ENCODE results near the gene BCL2L14. TPM values are rescaled to one million over a fixed set of nuclear protein-coding genes. Genes with fewer than 3 reads are reported as not detected.

BCL2L14 gene
- total and polyA plus RNA-seq, 2 of the 13 experiments (the other 11 are each of a cell fraction or from before 2014, with no cell fraction given), result 0.11 TPM; not detected in 1

DNA sequence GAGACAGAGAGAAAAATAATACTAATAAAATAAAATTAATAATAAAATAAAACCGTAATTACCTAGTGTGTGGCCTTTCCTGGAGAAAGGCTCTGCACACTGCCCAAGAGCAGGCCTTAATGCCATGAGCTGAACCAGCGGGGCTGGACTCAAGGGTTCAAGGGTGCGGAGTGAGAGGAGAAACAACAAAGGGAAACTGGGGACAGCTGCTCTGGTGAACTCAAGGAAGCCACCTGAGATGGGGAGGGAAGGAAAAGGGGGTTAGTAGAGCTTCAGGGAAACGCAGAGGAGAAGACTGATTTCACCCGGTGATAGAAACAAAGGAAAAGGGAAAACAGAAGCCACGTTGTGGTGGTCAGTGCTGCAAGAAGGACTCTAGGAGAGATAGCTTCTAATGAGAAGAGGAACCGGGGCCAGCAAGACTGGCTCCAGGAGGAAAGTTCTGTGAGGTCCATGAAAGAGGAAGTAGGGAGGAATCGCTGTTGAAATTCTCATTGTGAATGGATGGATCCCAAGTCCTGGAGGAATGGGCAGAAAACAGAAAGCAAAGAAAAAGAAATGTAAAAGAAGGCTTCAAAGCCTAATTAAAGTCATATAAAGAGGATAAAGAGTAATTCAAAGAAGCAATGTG lies 48.3 kb upstream of the BCL2L14 start:
- H3K4me3 ChIP-seq (replicated peaks in 1 of 3; ENCODE audit: insufficient read depth in 1 of 3, low read depth in 2 of 3, low read length in 3 of 3), result no peak overlapping the region
- no peak overlapping the region for H3K4me2 ChIP-seq (ENCODE audit: low read depth, low read length)
- WGBS (ENCODE audit: low lambda C conversion rate), result 29% methylated on average over 8 of the region's 8 CpGs
- H3K27ac ChIP-seq (ENCODE audit: extremely low read length, insufficient read depth, low read length), result no peak overlapping the region
- no peaks in the 10 kb centered on the region for H3K36me3 ChIP-seq (replicated peaks in 1 of 2; ENCODE audit: control insufficient read depth in 1 of 2, insufficient read depth in 2 of 2, low read length in 2 of 2)
- H4K20me1 ChIP-seq (ENCODE audit: insufficient read depth, low read length), result no peaks in the 10 kb centered on the region
- no peak for TF ChIP-seq SCMH1 (CRISPR knock-in tag; IDR thresholded peaks at IDR 0.05; ENCODE audit: borderline replicate concordance)
- TF ChIP-seq ZNF7 (CRISPR knock-in tag; IDR thresholded peaks at IDR 0.05), result no peak
- no peak for TF ChIP-seq ZNF362 (CRISPR knock-in tag; IDR thresholded peaks at IDR 0.05; ENCODE audit: borderline replicate concordance)
- TF ChIP-seq ATF1 (CRISPR knock-in tag; IDR thresholded peaks at IDR 0.05), result no peak
- FAIRE-seq (no peak), ATAC-seq (no peak), DNase-seq (ENCODE audit: low spot score) (no peak)
- H3K4me1 ChIP-seq (ENCODE audit: insufficient read depth, low read length), result no peaks in the 10 kb centered on the region
- intact Hi-C loops (cut with micrococcal nuclease; ENCODE audit: unreplicated experiment), result loop anchor here (2.0 kb wide), 1 partner anchor 62 kb away; no protein-coding TSS in a partner anchor
- peaks cover 5 to 49% of the 10 kb centered on the region in 2 experiments; a peak in 4 of 5 replicates for H3K27me3 ChIP-seq (ENCODE audit: control insufficient read depth in 1 of 2, insufficient read depth in 2 of 2, low read length in 2 of 2)
- in situ Hi-C loops (cut with HindIII; ENCODE audit: extremely low pct_ligation_motif_present, low pct_unique_long_range_greater_than_20kb), result no loop called here
- POLR2A ChIA-PET, result interaction anchor here (0.6 kb wide), 1 partner anchor 28 kb away, joined by 5 read pairs; no protein-coding TSS in a partner anchor
- no peaks in the 10 kb centered on the region for H3K79me2 ChIP-seq (ENCODE audit: insufficient read depth, low read length)
- BruUV-seq (replicated peaks), result no TSS peak
- no peaks in the 10 kb centered on the region for H3K9me3 ChIP-seq (ENCODE audit: low read length)
- H2AFZ ChIP-seq (ENCODE audit: low read length), result no peak overlapping the region
- H3K9ac ChIP-seq (ENCODE audit: insufficient read depth, low read depth, low read length), result no peak overlapping the region
- CTCF ChIA-PET (ENCODE audit: low intra/inter-chr PET ratio, low total read pairs), result no interaction called here

DNA sequence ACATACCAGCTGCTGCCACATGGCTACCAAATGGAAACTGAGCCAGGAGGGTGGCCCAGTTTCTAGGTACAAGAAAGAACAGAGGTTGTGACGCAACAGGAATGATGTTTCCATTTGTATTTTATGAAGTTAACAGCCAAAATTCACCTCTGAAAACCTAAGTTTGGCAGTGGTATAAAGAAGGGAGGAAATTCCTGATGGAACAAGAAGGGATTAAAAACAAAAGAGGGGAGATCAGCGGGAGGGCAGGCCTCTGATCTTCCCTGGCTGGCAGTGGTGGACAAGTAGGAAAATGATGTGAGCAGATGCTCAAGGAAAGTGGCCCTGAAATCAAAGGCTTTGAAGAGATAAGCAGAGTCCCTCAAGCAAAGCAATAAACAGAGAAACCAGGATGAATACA lies 47.3 kb upstream of the BCL2L14 start:
- intact Hi-C loops (cut with micrococcal nuclease; ENCODE audit: unreplicated experiment), result loop anchor here (2.0 kb wide), 1 partner anchor 63 kb away; no protein-coding TSS in a partner anchor
- H3K4me3 ChIP-seq (replicated peaks in 1 of 3; ENCODE audit: insufficient read depth in 1 of 3, low read depth in 2 of 3, low read length in 3 of 3), result no peak overlapping the region
- no TSS peak for BruUV-seq (replicated peaks)
- no peak for TF ChIP-seq RAD21 (CRISPR knock-in tag; IDR thresholded peaks at IDR 0.05)
- TF ChIP-seq KAT8 (CRISPR knock-in tag; IDR thresholded peaks at IDR 0.05), result no peak
- no peak for TF ChIP-seq ZNF577 (CRISPR knock-in tag; IDR thresholded peaks at IDR 0.05; ENCODE audit: borderline replicate concordance, low read depth)
- no peak for TF ChIP-seq TGIF2 (CRISPR knock-in tag; IDR thresholded peaks at IDR 0.05)
- TF ChIP-seq, protein P1, sequence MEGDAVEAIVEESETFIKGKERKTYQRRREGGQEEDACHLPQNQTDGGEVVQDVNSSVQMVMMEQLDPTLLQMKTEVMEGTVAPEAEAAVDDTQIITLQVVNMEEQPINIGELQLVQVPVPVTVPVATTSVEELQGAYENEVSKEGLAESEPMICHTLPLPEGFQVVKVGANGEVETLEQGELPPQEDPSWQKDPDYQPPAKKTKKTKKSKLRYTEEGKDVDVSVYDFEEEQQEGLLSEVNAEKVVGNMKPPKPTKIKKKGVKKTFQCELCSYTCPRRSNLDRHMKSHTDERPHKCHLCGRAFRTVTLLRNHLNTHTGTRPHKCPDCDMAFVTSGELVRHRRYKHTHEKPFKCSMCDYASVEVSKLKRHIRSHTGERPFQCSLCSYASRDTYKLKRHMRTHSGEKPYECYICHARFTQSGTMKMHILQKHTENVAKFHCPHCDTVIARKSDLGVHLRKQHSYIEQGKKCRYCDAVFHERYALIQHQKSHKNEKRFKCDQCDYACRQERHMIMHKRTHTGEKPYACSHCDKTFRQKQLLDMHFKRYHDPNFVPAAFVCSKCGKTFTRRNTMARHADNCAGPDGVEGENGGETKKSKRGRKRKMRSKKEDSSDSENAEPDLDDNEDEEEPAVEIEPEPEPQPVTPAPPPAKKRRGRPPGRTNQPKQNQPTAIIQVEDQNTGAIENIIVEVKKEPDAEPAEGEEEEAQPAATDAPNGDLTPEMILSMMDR (CRISPR knock-in tag; IDR thresholded peaks at IDR 0.05), result no peak
- TF ChIP-seq ZNF543 (CRISPR knock-in tag; IDR thresholded peaks at IDR 0.05), result no peak
- TF ChIP-seq IKZF1 (IDR thresholded peaks at IDR 0.05), result no peak
- TF ChIP-seq FOXO1 (CRISPR knock-in tag; IDR thresholded peaks at IDR 0.05), result no peak
- no peak for TF ChIP-seq ATM (IDR thresholded peaks at IDR 0.05; ENCODE audit: borderline replicate concordance)
- no peak for TF ChIP-seq HINFP (CRISPR knock-in tag; IDR thresholded peaks at IDR 0.05; ENCODE audit: low read depth)

More for the DNA sequence above, 47.3 kb upstream of the BCL2L14 start:
- Histone ChIP-seq H3K79me2 (ENCODE audit: insufficient read depth, low read length) (no peaks in the 10 kb centered on the region), H3K4me1 (ENCODE audit: insufficient read depth, low read length) (peaks cover 1% of the 10 kb centered on the region; the same call in 1 of the 2 replicates), H3K27ac (ENCODE audit: extremely low read length, insufficient read depth, low read length) (no peak overlapping the region), H3K4me2 (ENCODE audit: low read depth, low read length) (no peak overlapping the region), H2AFZ (ENCODE audit: low read length) (no peak overlapping the region), H3K36me3 (replicated peaks in 1 of 2; ENCODE audit: control insufficient read depth in 1 of 2, insufficient read depth in 2 of 2, low read length in 2 of 2) (no peaks in the 10 kb centered on the region), H3K9ac (ENCODE audit: insufficient read depth, low read depth, low read length) (no peak overlapping the region), H4K20me1 (ENCODE audit: insufficient read depth, low read length) (no peaks in the 10 kb centered on the region), H3K9me3 (ENCODE audit: low read length) (no peaks in the 10 kb centered on the region), H3K27me3 (ENCODE audit: control insufficient read depth in 1 of 2, insufficient read depth in 2 of 2, low read length in 2 of 2) (peaks cover 3 to 38% of the 10 kb centered on the region in 2 experiments; a peak in 4 of 5 replicates)
- ATAC-seq (no peak), FAIRE-seq (no peak), DNase-seq (ENCODE audit: low spot score) (no peak)
- POLR2A ChIA-PET, result no interaction called here
- 8% methylated on average over 1 of the region's 2 CpGs for WGBS (ENCODE audit: low lambda C conversion rate)
- in situ Hi-C loops (cut with HindIII; ENCODE audit: extremely low pct_ligation_motif_present, low pct_unique_long_range_greater_than_20kb), result no loop called here
- CTCF ChIA-PET (ENCODE audit: low intra/inter-chr PET ratio, low total read pairs), result no interaction called here
